Measurements from ENCODE around the gene PLOD2.

DNA sequence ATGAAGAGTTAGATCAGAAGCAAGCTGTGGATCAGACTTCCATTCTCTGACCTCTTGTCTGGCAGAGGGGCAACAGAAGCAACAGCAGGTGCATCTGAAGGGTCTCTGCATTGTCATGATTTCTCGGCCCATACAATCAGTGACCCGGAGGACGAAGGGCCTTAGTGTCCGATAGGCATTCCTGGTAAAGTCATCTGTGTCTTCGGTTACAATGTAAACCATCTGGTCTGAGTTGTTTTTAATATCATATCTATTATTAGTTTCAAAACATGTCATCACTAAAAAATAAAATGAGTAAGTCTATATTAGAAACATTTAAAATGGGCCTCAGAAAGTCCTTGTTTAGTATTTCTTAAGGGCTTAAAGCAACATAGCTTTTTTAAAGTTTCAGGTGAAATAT, 38.8 kb upstream of the PLOD2 start:
- TF ChIP-seq, protein P1, sequence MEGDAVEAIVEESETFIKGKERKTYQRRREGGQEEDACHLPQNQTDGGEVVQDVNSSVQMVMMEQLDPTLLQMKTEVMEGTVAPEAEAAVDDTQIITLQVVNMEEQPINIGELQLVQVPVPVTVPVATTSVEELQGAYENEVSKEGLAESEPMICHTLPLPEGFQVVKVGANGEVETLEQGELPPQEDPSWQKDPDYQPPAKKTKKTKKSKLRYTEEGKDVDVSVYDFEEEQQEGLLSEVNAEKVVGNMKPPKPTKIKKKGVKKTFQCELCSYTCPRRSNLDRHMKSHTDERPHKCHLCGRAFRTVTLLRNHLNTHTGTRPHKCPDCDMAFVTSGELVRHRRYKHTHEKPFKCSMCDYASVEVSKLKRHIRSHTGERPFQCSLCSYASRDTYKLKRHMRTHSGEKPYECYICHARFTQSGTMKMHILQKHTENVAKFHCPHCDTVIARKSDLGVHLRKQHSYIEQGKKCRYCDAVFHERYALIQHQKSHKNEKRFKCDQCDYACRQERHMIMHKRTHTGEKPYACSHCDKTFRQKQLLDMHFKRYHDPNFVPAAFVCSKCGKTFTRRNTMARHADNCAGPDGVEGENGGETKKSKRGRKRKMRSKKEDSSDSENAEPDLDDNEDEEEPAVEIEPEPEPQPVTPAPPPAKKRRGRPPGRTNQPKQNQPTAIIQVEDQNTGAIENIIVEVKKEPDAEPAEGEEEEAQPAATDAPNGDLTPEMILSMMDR (IDR thresholded peaks at IDR 0.05) = no peak
- TF ChIP-seq POLR2A (IDR thresholded peaks at IDR 0.05) = no peak

Measured in tibial nerve (tissue), 3 donors.